HG03342 (cell line): ENCODE results near the gene PDK4.
"Not testable (repeated sequence)": the region's sequence is repeated elsewhere in the genome, so short reads cannot be mapped to it uniquely, and the experiment has no call there.

Experiments
- ATAC-seq: cut with Tn5 transposase; IDR thresholded peaks from one replicate; pipeline ENCODE4 v1.9.1; 2021; ENCODE audit warnings: mild to moderate bottlenecking, moderate library complexity; ENCODE audit not compliant: unreplicated experiment

The PDK4 gene

GRCh38 chr7:95605275-95605674 is 9.0 kb upstream of the PDK4 start:
- no peak for ATAC-seq

GRCh38 chr7:95604811-95605210 is 8.5 kb upstream of the PDK4 start:
- not testable (repeated sequence) for ATAC-seq

GRCh38 chr7:95604397-95604796 is 8.1 kb upstream of the PDK4 start:
- not testable (repeated sequence) for ATAC-seq

- ATAC-seq: no peak
These were observed 6.1 kb upstream of the PDK4 start for GRCh38 chr7:95602421-95602820.

- no peak for ATAC-seq
These were observed 5.0 kb upstream of the PDK4 start for GRCh38 chr7:95601316-95601715.

GRCh38 chr7:95599069-95599468 is 2.8 kb upstream of the PDK4 start:
- ATAC-seq: no peak

- no peak for ATAC-seq
These were observed 2.2 kb upstream of the PDK4 start for GRCh38 chr7:95598511-95598910.

- no peak for ATAC-seq
These were observed 544 bp downstream of the PDK4 start for GRCh38 chr7:95595746-95596197.

GRCh38 chr7:95594185-95594584 is 2.1 kb downstream of the PDK4 start:
- ATAC-seq: no peak

- ATAC-seq: no peak
These were observed 3.0 kb downstream of the PDK4 start for GRCh38 chr7:95593343-95593742.

- ATAC-seq: no peak
These were observed 3.7 kb downstream of the PDK4 start for GRCh38 chr7:95592570-95592969.

GRCh38 chr7:95590387-95591248 is 5.7 kb downstream of the PDK4 start:
- no peak for ATAC-seq

- no peak for ATAC-seq
These were observed 6.5 kb downstream of the PDK4 start for GRCh38 chr7:95589766-95590165.

GRCh38 chr7:95589031-95589430 is 7.3 kb downstream of the PDK4 start:
- no peak for ATAC-seq

- no peak for ATAC-seq
These were observed 9.4 kb downstream of the PDK4 start for GRCh38 chr7:95586951-95587301.

GRCh38 chr7:95585426-95585789 is 10.9 kb downstream of the PDK4 start:
- no peak for ATAC-seq

- ATAC-seq: no peak
These were observed 11.4 kb downstream of the PDK4 start for GRCh38 chr7:95584769-95585425.

GRCh38 chr7:95583834-95584621 is 12.3 kb downstream of the PDK4 start:
- no peak for ATAC-seq

GRCh38 chr7:95582578-95583293 is 13.6 kb downstream of the PDK4 start:
- ATAC-seq: no peak

GRCh38 chr7:95581467-95581866 is 14.8 kb downstream of the PDK4 start:
- no peak for ATAC-seq

GRCh38 chr7:95579318-95579717 is 17.0 kb downstream of the PDK4 start:
- ATAC-seq: no peak
